ENCODE data around the gene ZBTB20.

ZBTB20 gene

DNA sequence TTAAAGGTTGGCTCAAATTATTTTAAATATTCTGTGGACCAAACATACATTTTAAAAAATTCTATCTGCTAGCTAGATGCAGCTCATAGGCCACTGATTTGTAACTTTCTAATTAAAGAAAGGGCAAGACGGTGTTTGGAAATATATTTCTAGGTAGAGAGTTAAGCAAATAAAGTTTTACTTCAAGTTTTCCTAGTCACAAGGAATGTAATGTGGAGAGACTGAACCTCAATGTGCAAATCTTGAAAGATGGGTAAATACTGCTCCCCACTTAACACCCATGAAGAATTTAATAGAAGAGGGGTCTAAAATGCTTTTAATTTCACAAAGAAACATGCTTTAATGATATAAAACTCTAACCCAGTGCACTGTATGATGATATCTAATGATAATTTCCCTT, 678.0 kb downstream of the ZBTB20 start:
- no peak for ATAC-seq
- no peak for TF ChIP-seq ZNF565 (CRISPR knock-in tag; conservative IDR thresholded peaks at IDR 0.05; ENCODE audit: low read depth)
- TF ChIP-seq, protein P1, sequence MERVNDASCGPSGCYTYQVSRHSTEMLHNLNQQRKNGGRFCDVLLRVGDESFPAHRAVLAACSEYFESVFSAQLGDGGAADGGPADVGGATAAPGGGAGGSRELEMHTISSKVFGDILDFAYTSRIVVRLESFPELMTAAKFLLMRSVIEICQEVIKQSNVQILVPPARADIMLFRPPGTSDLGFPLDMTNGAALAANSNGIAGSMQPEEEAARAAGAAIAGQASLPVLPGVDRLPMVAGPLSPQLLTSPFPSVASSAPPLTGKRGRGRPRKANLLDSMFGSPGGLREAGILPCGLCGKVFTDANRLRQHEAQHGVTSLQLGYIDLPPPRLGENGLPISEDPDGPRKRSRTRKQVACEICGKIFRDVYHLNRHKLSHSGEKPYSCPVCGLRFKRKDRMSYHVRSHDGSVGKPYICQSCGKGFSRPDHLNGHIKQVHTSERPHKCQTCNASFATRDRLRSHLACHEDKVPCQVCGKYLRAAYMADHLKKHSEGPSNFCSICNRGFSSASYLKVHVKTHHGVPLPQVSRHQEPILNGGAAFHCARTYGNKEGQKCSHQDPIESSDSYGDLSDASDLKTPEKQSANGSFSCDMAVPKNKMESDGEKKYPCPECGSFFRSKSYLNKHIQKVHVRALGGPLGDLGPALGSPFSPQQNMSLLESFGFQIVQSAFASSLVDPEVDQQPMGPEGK (CRISPR knock-in tag; IDR thresholded peaks at IDR 0.05; ENCODE audit: borderline replicate concordance), result no peak

DNA sequence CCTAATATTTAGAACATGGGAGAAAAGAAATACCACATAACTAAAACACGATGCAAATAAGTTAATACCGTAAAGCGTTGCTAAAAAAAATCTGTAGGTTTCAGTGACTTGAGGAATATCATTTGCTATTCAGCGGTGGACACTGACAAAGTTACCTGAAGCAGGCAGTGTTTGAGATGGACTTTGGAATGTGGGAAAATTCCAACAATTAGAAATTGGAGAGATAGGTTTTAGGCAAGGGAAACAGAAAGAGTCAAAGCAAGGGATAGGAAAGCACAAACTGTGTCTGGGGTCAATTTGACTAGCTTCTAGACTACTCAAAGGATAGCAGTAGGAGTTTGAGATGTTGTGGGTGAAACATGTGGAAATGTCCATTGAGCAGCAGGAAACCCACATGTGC, 680.3 kb downstream of the ZBTB20 start:
- ATAC-seq, result no peak
- TF ChIP-seq RARB (CRISPR knock-in tag; IDR thresholded peaks at IDR 0.05) (no peak), ARNTL (CRISPR knock-in tag; IDR thresholded peaks at IDR 0.05; ENCODE audit: borderline replicate concordance, low read depth) (no peak), GLIS3 (CRISPR knock-in tag; IDR thresholded peaks at IDR 0.05) (no peak), ZFP3 (CRISPR knock-in tag; IDR thresholded peaks at IDR 0.05) (no peak), ISL1 (CRISPR knock-in tag; IDR thresholded peaks at IDR 0.05) (no peak), ZC3H10 (CRISPR knock-in tag; IDR thresholded peaks at IDR 0.05) (no peak), SNAI2 (CRISPR knock-in tag; IDR thresholded peaks at IDR 0.05) (no peak), ESRRG (CRISPR knock-in tag; IDR thresholded peaks at IDR 0.05) (no peak)
- TF ChIP-seq, protein P2, sequence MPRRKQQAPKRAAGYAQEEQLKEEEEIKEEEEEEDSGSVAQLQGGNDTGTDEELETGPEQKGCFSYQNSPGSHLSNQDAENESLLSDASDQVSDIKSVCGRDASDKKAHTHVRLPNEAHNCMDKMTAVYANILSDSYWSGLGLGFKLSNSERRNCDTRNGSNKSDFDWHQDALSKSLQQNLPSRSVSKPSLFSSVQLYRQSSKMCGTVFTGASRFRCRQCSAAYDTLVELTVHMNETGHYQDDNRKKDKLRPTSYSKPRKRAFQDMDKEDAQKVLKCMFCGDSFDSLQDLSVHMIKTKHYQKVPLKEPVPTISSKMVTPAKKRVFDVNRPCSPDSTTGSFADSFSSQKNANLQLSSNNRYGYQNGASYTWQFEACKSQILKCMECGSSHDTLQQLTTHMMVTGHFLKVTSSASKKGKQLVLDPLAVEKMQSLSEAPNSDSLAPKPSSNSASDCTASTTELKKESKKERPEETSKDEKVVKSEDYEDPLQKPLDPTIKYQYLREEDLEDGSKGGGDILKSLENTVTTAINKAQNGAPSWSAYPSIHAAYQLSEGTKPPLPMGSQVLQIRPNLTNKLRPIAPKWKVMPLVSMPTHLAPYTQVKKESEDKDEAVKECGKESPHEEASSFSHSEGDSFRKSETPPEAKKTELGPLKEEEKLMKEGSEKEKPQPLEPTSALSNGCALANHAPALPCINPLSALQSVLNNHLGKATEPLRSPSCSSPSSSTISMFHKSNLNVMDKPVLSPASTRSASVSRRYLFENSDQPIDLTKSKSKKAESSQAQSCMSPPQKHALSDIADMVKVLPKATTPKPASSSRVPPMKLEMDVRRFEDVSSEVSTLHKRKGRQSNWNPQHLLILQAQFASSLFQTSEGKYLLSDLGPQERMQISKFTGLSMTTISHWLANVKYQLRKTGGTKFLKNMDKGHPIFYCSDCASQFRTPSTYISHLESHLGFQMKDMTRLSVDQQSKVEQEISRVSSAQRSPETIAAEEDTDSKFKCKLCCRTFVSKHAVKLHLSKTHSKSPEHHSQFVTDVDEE (CRISPR knock-in tag; IDR thresholded peaks at IDR 0.05), result no peak
- TF ChIP-seq, protein P3, sequence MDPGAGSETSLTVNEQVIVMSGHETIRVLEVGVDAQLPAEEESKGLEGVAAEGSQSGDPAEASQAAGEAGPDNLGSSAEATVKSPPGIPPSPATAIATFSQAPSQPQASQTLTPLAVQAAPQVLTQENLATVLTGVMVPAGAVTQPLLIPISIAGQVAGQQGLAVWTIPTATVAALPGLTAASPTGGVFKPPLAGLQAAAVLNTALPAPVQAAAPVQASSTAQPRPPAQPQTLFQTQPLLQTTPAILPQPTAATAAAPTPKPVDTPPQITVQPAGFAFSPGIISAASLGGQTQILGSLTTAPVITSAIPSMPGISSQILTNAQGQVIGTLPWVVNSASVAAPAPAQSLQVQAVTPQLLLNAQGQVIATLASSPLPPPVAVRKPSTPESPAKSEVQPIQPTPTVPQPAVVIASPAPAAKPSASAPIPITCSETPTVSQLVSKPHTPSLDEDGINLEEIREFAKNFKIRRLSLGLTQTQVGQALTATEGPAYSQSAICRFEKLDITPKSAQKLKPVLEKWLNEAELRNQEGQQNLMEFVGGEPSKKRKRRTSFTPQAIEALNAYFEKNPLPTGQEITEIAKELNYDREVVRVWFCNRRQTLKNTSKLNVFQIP (CRISPR knock-in tag; IDR thresholded peaks at IDR 0.05; ENCODE audit: borderline replicate concordance, low read depth), result no peak
- TF ChIP-seq, protein P4, sequence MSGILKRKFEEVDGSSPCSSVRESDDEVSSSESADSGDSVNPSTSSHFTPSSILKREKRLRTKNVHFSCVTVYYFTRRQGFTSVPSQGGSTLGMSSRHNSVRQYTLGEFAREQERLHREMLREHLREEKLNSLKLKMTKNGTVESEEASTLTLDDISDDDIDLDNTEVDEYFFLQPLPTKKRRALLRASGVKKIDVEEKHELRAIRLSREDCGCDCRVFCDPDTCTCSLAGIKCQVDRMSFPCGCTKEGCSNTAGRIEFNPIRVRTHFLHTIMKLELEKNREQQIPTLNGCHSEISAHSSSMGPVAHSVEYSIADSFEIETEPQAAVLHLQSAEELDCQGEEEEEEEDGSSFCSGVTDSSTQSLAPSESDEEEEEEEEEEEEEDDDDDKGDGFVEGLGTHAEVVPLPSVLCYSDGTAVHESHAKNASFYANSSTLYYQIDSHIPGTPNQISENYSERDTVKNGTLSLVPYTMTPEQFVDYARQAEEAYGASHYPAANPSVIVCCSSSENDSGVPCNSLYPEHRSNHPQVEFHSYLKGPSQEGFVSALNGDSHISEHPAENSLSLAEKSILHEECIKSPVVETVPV (CRISPR knock-in tag; IDR thresholded peaks at IDR 0.05), result no peak

DNA sequence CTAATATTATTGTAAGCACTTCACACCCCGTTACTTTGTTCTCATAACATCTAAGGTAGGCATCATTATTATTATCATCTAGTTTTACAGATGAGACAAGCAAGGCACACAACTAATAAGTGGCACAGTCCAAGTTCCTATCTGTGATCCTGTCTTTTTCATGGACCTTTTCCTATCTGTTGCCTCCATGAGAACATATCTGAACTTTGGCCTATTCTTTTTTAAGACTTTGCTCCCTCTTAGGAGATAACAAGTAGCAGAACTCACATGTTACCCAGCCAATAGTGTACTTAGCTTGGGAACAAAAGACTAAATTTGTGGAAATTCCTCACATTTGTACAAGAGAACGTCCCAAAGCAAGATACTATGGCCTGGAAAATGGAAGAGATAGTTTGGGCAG, 680.8 kb downstream of the ZBTB20 start:
- TF ChIP-seq ZFP30 (CRISPR knock-in tag; IDR thresholded peaks at IDR 0.05), result no peak
- TF ChIP-seq, protein P3 (CRISPR knock-in tag; IDR thresholded peaks at IDR 0.05; ENCODE audit: borderline replicate concordance, low read depth), result no peak
- TF ChIP-seq BACH2 (CRISPR knock-in tag; IDR thresholded peaks at IDR 0.05; ENCODE audit: borderline replicate concordance), result no peak
- no peak for TF ChIP-seq ESRRG (CRISPR knock-in tag; IDR thresholded peaks at IDR 0.05)
- TF ChIP-seq GLIS3 (CRISPR knock-in tag; IDR thresholded peaks at IDR 0.05), result no peak
- TF ChIP-seq ISL1 (CRISPR knock-in tag; IDR thresholded peaks at IDR 0.05), result no peak
- no peak for TF ChIP-seq ZNF8 (CRISPR knock-in tag; IDR thresholded peaks at IDR 0.05)
- TF ChIP-seq, protein P2 (CRISPR knock-in tag; IDR thresholded peaks at IDR 0.05), result no peak
- TF ChIP-seq ZC3H10 (CRISPR knock-in tag; IDR thresholded peaks at IDR 0.05), result no peak
- TF ChIP-seq, protein P4 (CRISPR knock-in tag; IDR thresholded peaks at IDR 0.05), result no peak
- no peak for TF ChIP-seq ZNF565 (CRISPR knock-in tag; conservative IDR thresholded peaks at IDR 0.05; ENCODE audit: low read depth)
- TF ChIP-seq ZFP3 (CRISPR knock-in tag; IDR thresholded peaks at IDR 0.05), result no peak
- TF ChIP-seq ARNTL (CRISPR knock-in tag; IDR thresholded peaks at IDR 0.05; ENCODE audit: borderline replicate concordance, low read depth), result no peak
- TF ChIP-seq, protein P1 (CRISPR knock-in tag; IDR thresholded peaks at IDR 0.05; ENCODE audit: borderline replicate concordance), result no peak
- TF ChIP-seq OSR1 (CRISPR knock-in tag; IDR thresholded peaks at IDR 0.05), result no peak

More for the DNA sequence above, 680.8 kb downstream of the ZBTB20 start:
- no peak for ATAC-seq

Data from SK-N-SH treated with all-trans-retinoic acid at 6 μM for 48 hours (cell line).